AG10803 (cell line): ENCODE measurements around the gene PKP4.
A peak's percentile ranks its signal among the peaks of the same experiment; 100 is the strongest.

Source experiments
- DNase-seq: peaks from one replicate; pipeline ENCODE4 v3.0.0; 2010; ENCODE audit warnings: low read depth
- H3K4me3 ChIP-seq: 2 replicates; pipeline ENCODE4 v1.5.1; 2011; ENCODE audit warnings: mild to moderate bottlenecking, low read length, control low read depth
- TF ChIP-seq, protein P1 (sequence below): conservative IDR thresholded peaks from 2 replicates; pipeline ENCODE4 v1.5.1; 2011; ENCODE audit warnings: mild to moderate bottlenecking, low read length, control low read depth, inconsistent platforms

PKP4 gene

DNA sequence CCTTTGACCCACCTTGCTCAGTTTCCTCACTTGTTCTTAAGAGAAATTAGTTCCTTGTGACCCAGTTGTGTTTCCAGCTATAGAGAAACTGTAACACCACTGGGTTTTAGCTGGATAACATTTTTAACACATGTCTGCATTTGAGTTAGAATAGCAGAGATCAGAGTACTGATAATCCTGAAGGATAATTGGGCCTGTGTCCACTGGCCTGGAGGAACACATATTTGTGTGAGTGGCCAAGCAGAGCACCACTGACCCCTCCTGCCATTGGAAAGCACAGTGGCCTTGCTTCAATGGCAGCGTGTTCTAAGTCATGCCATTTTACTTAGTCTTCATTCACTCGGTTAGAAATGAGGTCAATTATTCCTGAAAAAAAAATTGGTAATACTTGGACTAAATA is 42.6 kb downstream of the PKP4 start:
- H3K4me3 ChIP-seq = no peak overlapping the region
- TF ChIP-seq, protein P1, sequence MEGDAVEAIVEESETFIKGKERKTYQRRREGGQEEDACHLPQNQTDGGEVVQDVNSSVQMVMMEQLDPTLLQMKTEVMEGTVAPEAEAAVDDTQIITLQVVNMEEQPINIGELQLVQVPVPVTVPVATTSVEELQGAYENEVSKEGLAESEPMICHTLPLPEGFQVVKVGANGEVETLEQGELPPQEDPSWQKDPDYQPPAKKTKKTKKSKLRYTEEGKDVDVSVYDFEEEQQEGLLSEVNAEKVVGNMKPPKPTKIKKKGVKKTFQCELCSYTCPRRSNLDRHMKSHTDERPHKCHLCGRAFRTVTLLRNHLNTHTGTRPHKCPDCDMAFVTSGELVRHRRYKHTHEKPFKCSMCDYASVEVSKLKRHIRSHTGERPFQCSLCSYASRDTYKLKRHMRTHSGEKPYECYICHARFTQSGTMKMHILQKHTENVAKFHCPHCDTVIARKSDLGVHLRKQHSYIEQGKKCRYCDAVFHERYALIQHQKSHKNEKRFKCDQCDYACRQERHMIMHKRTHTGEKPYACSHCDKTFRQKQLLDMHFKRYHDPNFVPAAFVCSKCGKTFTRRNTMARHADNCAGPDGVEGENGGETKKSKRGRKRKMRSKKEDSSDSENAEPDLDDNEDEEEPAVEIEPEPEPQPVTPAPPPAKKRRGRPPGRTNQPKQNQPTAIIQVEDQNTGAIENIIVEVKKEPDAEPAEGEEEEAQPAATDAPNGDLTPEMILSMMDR = no peak
- DNase-seq = no peak

DNA sequence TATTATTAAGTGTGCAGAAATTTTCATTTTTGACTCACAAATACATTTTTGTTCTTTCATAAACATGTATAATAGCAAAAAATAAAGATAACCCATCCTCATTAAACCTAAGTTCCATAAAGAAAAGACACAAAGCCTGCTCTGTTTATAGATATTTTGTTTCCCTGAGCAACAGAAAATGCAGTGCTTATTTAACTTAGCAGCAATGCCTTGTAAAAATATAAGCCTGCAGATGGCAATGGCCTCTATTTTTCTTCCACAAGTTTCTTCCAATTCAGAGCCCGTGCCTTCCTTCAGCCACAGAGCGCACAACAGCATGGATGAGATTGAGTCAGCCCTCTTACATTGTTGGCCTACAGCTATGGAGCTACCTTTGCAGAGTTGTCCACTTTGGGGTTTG is 43.6 kb downstream of the PKP4 start:
- no peak for DNase-seq
- TF ChIP-seq, protein P1 = no peak
- no peak overlapping the region for H3K4me3 ChIP-seq

DNA sequence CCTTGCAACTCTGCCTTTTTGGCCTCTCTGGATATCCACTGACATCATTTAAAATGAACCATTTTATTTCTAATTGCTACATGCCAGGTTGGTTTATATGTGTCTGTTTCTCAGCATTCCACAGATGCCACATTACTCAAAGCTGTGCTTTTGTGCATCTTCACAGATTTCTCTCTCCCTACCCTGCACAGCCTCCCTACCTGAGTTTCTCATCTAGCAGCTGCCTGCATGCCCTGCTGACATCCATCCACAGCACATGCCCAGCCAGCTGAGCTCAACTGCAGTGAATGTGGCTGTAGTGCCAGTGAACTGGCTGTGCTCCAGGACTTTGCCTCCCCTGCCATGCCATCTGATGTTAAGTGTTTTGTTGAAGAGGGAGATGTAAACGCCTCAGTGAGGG is 44.5 kb downstream of the PKP4 start:
- no peak overlapping the region for H3K4me3 ChIP-seq
- peak; percentile 54 for DNase-seq
- TF ChIP-seq, protein P1 = no peak

DNA sequence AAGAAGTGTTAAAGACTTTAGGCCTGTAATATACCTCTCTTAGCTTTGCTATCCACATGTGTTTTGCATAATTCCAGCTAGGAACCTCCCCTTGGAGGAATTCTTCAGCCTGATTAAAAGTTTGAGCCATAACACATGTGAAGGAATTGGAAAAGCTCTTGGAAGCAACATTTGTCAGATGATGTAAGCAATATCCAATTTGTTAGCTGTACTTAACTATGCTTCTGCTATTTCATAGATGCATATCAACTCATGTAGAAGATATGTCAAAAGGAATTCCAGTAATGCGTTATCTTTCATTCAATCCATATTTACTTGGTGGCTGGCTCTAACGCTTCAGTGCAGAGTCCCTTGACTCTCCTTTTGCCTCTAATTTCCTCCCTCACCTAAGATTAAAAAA is 46.2 kb downstream of the PKP4 start:
- H3K4me3 ChIP-seq = no peak overlapping the region
- DNase-seq = peak; percentile 98
- TF ChIP-seq, protein P1 = no peak

DNA sequence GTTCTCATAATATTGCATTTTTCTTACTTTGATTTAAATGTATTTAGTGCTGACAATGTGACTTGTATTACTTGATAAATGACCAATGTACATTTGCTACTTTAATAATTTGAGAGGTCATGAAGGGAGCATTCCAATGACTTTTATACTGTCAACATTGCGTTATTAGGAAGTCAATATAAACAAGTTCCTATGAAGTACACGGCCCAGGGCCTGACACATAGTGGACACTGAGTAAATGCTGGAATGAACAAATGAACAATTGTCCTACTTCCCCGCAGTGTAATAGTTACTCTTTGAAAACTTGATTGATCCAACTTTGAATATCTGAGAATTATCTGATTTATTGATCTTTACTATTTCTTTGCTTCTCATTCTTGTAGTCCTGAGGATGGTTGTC is 47.3 kb downstream of the PKP4 start:
- no peak for DNase-seq
- TF ChIP-seq, protein P1 = no peak
- no peak overlapping the region for H3K4me3 ChIP-seq

DNA sequence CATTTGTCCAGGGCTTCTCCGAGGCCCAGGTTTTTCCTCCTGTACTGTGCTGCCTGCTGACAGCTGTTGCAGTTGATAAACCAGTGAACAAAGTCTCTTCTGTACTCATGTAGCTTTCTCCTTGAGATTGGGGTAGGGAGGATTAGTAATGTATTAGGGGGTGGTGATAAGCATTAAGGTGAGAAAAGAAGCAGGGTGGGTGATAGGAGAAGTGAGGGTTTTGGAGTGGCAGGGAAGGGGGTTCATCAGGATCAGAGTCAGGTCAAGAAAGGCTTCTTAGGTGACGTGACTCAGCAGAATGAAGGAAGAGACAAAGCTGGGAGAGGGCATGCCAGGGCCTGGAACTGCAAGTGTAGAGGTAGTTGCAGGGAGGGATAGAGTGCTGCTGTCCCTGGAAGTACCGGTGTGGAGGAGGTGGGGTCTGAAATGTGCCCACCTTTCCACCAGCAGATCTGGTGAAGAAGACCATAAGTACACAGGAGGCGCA is 48.7 kb downstream of the PKP4 start:
- DNase-seq = no peak
- TF ChIP-seq, protein P1 = no peak
- H3K4me3 ChIP-seq = no peak overlapping the region

DNA sequence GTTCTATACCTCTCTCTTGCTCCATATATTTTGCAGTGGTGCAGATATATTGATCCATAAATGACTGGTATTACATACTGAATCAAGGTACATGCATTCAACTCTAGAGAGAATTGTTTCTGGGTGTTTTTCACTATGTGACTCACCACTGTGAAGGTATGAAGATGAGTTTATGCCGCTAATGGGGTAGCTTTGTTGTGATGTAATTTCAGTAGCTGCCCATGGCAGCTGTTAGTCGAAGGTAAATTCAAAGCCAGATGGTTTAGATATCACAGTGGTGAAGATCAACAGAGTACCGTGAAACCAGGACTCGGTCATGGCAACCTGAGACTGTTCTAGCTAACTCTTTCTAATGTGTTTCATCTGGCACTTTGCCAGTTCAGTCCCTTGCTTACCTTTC is 50.4 kb downstream of the PKP4 start:
- no peak for DNase-seq
- H3K4me3 ChIP-seq = no peak overlapping the region
- TF ChIP-seq, protein P1 = no peak
